ENCODE results near the gene PSENEN. TPM values are rescaled to one million over a fixed set of nuclear protein-coding genes. Genes with fewer than 3 reads are reported as not detected.
A peak's percentile ranks its signal among the peaks of the same experiment; 100 is the strongest.
"Not testable (repeated sequence)": the region's sequence is repeated elsewhere in the genome, so short reads cannot be mapped to it uniquely, and the experiment has no call there.

The PSENEN gene
- total RNA-seq, 1 donor from 2014 or later, result 59.7 TPM

- H3K36me3 ChIP-seq (ENCODE audit: control insufficient read depth, insufficient read depth, low read length), result no peaks in the 10 kb centered on the region
- no peak for TF ChIP-seq CTCF (IDR thresholded peaks at IDR 0.05; ENCODE audit: insufficient read depth, low read length, poor library complexity, severe bottlenecking)
- no peak for DNase-seq (ENCODE audit: low read depth)
- H3K27me3 ChIP-seq (ENCODE audit: control insufficient read depth, insufficient read depth, low read length), result no peaks in the 10 kb centered on the region
- H3K4me3 ChIP-seq (ENCODE audit: low read depth, low read length), result no peak overlapping the region
Measured at GRCh38 chr19:35767288-35768081, 22.0 kb downstream of the PSENEN start.

- no peak overlapping the region for H3K4me3 ChIP-seq (ENCODE audit: low read depth, low read length)
- TF ChIP-seq CTCF (IDR thresholded peaks at IDR 0.05; ENCODE audit: insufficient read depth, low read length, poor library complexity, severe bottlenecking), result no peak
- DNase-seq (ENCODE audit: low read depth), result no peak
- H3K27me3 ChIP-seq (ENCODE audit: control insufficient read depth, insufficient read depth, low read length), result no peaks in the 10 kb centered on the region
- no peaks in the 10 kb centered on the region for H3K36me3 ChIP-seq (ENCODE audit: control insufficient read depth, insufficient read depth, low read length)
Measured at GRCh38 chr19:35768082-35768421, 22.6 kb downstream of the PSENEN start.

- not testable (repeated sequence) for H3K36me3 ChIP-seq (ENCODE audit: control insufficient read depth, insufficient read depth, low read length); H3K4me3 ChIP-seq (ENCODE audit: low read depth, low read length); H3K27me3 ChIP-seq (ENCODE audit: control insufficient read depth, insufficient read depth, low read length); DNase-seq (ENCODE audit: low read depth)
Measured at GRCh38 chr19:35772362-35772761, 26.9 kb downstream of the PSENEN start.

- Histone ChIP-seq H3K4me3 (ENCODE audit: low read depth, low read length) (no peak overlapping the region), H3K36me3 (ENCODE audit: control insufficient read depth, insufficient read depth, low read length) (no peaks in the 10 kb centered on the region), H3K27me3 (ENCODE audit: control insufficient read depth, insufficient read depth, low read length) (no peaks in the 10 kb centered on the region)
- peak; percentile 47 for DNase-seq (ENCODE audit: low read depth)
- no peak for TF ChIP-seq CTCF (IDR thresholded peaks at IDR 0.05; ENCODE audit: insufficient read depth, low read length, poor library complexity, severe bottlenecking)
Measured at GRCh38 chr19:35773020-35773806, 27.8 kb downstream of the PSENEN start.

- H3K4me3 ChIP-seq (ENCODE audit: low read depth, low read length), result no peak overlapping the region
- H3K27me3 ChIP-seq (ENCODE audit: control insufficient read depth, insufficient read depth, low read length), result no peaks in the 10 kb centered on the region
- no peak for TF ChIP-seq CTCF (IDR thresholded peaks at IDR 0.05; ENCODE audit: insufficient read depth, low read length, poor library complexity, severe bottlenecking)
- no peak for DNase-seq (ENCODE audit: low read depth)
- no peaks in the 10 kb centered on the region for H3K36me3 ChIP-seq (ENCODE audit: control insufficient read depth, insufficient read depth, low read length)
Measured at GRCh38 chr19:35774274-35775045, 29.0 kb downstream of the PSENEN start.

GRCh38 chr19:35775046-35775297, 29.5 kb downstream of the PSENEN start:
- no peak for DNase-seq (ENCODE audit: low read depth)
- Histone ChIP-seq H3K4me3 (ENCODE audit: low read depth, low read length) (no peak overlapping the region), H3K36me3 (ENCODE audit: control insufficient read depth, insufficient read depth, low read length) (no peaks in the 10 kb centered on the region), H3K27me3 (ENCODE audit: control insufficient read depth, insufficient read depth, low read length) (no peaks in the 10 kb centered on the region)
- TF ChIP-seq CTCF (IDR thresholded peaks at IDR 0.05; ENCODE audit: insufficient read depth, low read length, poor library complexity, severe bottlenecking), result no peak
